Trophoblast cell (in vitro differentiated cells and primary cell): ENCODE results near the gene WFS1.

Source experiments
- DNase-seq, 2 donors: peaks; one replicate each; pipeline ENCODE4 v3.0.0-alpha.2; 2016
- H2AFZ ChIP-seq: 2 replicates; pipeline ENCODE4 v1.6.1; 2013; ENCODE audit warnings: low read length, moderate library complexity, mild to moderate bottlenecking; ENCODE audit not compliant: insufficient read depth, poor library complexity
- H2AK5ac ChIP-seq: 2 replicates; pipeline ENCODE4 v1.6.1; 2013; ENCODE audit warnings: mild to moderate bottlenecking, low read length
- H2BK120ac ChIP-seq: 2 replicates; pipeline ENCODE4 v1.6.1; 2013; ENCODE audit warnings: low read length, mild to moderate bottlenecking, moderate library complexity; ENCODE audit not compliant: insufficient read depth, poor library complexity
- H2BK12ac ChIP-seq: 2 replicates; pipeline ENCODE4 v1.6.1; 2013; ENCODE audit warnings: mild to moderate bottlenecking, low read length, moderate library complexity
- H2BK5ac ChIP-seq: 2 replicates; pipeline ENCODE4 v1.6.1; 2013; ENCODE audit warnings: low read length, low read depth, moderate library complexity, mild to moderate bottlenecking; ENCODE audit not compliant: poor library complexity
- H3K14ac ChIP-seq: 2 replicates; pipeline ENCODE4 v1.6.1; 2013; ENCODE audit warnings: mild to moderate bottlenecking, low read length
- H3K18ac ChIP-seq: 2 replicates; pipeline ENCODE4 v1.6.1; 2013; ENCODE audit warnings: mild to moderate bottlenecking, low read length
- H3K23ac ChIP-seq: 2 replicates; pipeline ENCODE4 v1.6.1; 2013; ENCODE audit warnings: low read length
- H3K27ac ChIP-seq: 2 replicates; pipeline ENCODE4 v1.5.1; 2013; ENCODE audit warnings: low read depth, mild to moderate bottlenecking, inconsistent platforms, low read length, moderate library complexity
- H3K27me3 ChIP-seq: 2 replicates; pipeline ENCODE4 v1.6.1; 2013; ENCODE audit warnings: inconsistent platforms, mild to moderate bottlenecking, low read length, moderate library complexity; ENCODE audit not compliant: insufficient read depth
- H3K36me3 ChIP-seq, 2 experiments: 1 replicate in 1 of 2; 2 replicates in 1 of 2; pipeline ENCODE4 v1.6.1; 2013; ENCODE audit warnings: low read length in 2 of 2, mild to moderate bottlenecking in 2 of 2, moderate library complexity in 1 of 2; ENCODE audit not compliant: insufficient read depth in 2 of 2, control insufficient read depth in 1 of 2
- H3K4ac ChIP-seq: 2 replicates; pipeline ENCODE4 v1.6.1; 2013; ENCODE audit warnings: low read depth, mild to moderate bottlenecking, low read length, moderate library complexity
- H3K4me1 ChIP-seq, 2 experiments: 1 replicate in 1 of 2; 2 replicates in 1 of 2; pipeline ENCODE4 v1.6.1; 2013; ENCODE audit warnings: low read length in 2 of 2, mild to moderate bottlenecking in 2 of 2, moderate library complexity in 1 of 2; ENCODE audit not compliant: insufficient read depth in 2 of 2, control insufficient read depth in 1 of 2
- H3K4me2 ChIP-seq: 2 replicates; pipeline ENCODE4 v1.6.1; 2013; ENCODE audit warnings: inconsistent platforms, mild to moderate bottlenecking, low read length, moderate library complexity
- H3K4me3 ChIP-seq: 2 replicates; pipeline ENCODE4 v1.5.1; 2013; ENCODE audit warnings: mild to moderate bottlenecking, low read depth, low read length, inconsistent platforms
- H3K79me1 ChIP-seq: one replicate; pipeline ENCODE4 v1.6.1; 2013; ENCODE audit warnings: low read length
- H3K79me2 ChIP-seq: 2 replicates; pipeline ENCODE4 v1.6.1; 2013; ENCODE audit warnings: low read length, mild to moderate bottlenecking; ENCODE audit not compliant: control insufficient read depth, insufficient read depth, poor library complexity
- H3K9ac ChIP-seq: 2 replicates; pipeline ENCODE4 v1.6.1; 2013; ENCODE audit warnings: mild to moderate bottlenecking, low read length
- H3K9me3 ChIP-seq: 2 replicates; pipeline ENCODE4 v1.6.1; 2013; ENCODE audit warnings: low read depth, mild to moderate bottlenecking, control low read depth, inconsistent platforms, low read length; ENCODE audit not compliant: insufficient read depth
- H4K12ac ChIP-seq: 2 replicates; pipeline ENCODE4 v1.6.1; 2013; ENCODE audit warnings: low read depth, mild to moderate bottlenecking, low read length, moderate library complexity
- H4K8ac ChIP-seq: 2 replicates; pipeline ENCODE4 v1.6.1; 2013; ENCODE audit warnings: low read depth, mild to moderate bottlenecking, low read length, moderate library complexity
- H4K91ac ChIP-seq: one replicate; pipeline ENCODE4 v1.6.1; 2013; ENCODE audit warnings: low read depth, mild to moderate bottlenecking, low read length, moderate library complexity
- WGBS: extraction: QIAGEN DNeasy Blood & Tissue Kit; methylation state at CpG from one replicate; pipeline ENCODE4 v1.1.7; 2013; ENCODE audit warnings: missing lambda C conversion rate; ENCODE audit not compliant: insufficient read length, insufficient coverage; ENCODE audit errors: extremely low coverage; 5-methylcytosine and 5-hydroxymethylcytosine counted together

The WFS1 gene

DNA sequence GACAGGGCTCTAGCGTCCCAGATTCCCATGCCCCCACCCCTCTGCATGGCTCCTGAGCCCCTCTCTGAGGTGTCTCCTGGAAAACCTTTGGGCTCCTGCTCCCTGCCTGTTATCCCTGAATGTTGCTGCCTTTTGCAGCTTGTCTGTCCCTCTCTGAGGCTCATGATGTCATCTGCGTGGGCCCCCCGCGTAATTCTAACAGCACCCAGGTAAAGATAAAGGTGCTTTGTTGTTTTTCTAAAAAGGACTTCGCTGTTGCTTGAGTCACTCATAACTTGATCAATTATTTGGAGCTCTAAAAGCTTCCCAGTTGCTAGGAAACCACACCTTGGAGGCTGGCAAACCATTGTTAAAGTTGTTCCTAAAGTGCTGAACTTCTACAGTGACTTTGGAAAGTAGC is 36.6 kb downstream of the WFS1 start:
- Histone ChIP-seq H3K23ac (no peak overlapping the region), H2BK12ac (no peak overlapping the region), H2BK120ac (no peak overlapping the region), H4K91ac (no peak overlapping the region), H3K4ac (no peak overlapping the region), H2AK5ac (no peak overlapping the region), H3K79me1 (peaks cover 8% of the 10 kb centered on the region), H4K12ac (no peak overlapping the region), H3K27me3 (peaks cover 3% of the 10 kb centered on the region), H3K18ac (no peak overlapping the region), H3K9me3 (peaks cover 5% of the 10 kb centered on the region), H3K27ac (no peak overlapping the region), H3K4me2 (no peak overlapping the region), H3K36me3 (peaks cover 33 to 34% of the 10 kb centered on the region in 2 experiments), H3K79me2 (no peaks in the 10 kb centered on the region), H3K14ac (no peak overlapping the region), H3K4me1 (peaks cover 3 to 10% of the 10 kb centered on the region in 2 experiments), H3K9ac (no peak overlapping the region), H3K4me3 (no peak overlapping the region), H4K8ac (no peak overlapping the region), H2AFZ (no peak overlapping the region), H2BK5ac (no peak overlapping the region)
- no CpG with 5 or more reads among the region's 5 CpGs for WGBS
- DNase-seq = no peak

DNA sequence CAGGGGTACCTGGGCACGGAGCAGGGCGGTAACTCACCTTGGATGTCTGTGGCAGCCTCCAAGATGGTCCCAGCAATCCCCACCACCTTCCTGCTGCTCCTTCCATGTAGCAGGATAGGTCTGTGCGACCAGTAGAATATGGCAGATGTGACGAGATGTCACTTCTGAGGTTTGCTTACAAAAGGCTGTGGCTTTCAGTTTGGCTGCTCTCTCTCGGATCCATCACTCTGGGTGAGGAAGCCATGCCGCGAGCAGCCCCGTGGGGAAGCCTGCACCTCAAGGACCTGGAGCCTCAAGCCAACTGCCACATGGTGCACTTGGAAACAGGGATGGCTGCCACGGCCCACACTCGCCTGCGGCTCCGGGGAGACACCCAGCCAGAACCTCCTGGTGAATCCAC is 37.6 kb downstream of the WFS1 start:
- peaks cover 8% of the 10 kb centered on the region for H3K79me1 ChIP-seq
- no peak overlapping the region for H3K4me3 ChIP-seq
- no peak overlapping the region for H2BK12ac ChIP-seq
- H2AK5ac ChIP-seq = no peak overlapping the region
- H3K9me3 ChIP-seq = peaks cover 4% of the 10 kb centered on the region
- WGBS = no CpG with 5 or more reads among the region's 12 CpGs
- H3K4me1 ChIP-seq = peaks cover 3 to 11% of the 10 kb centered on the region in 2 experiments
- H3K4ac ChIP-seq = no peak overlapping the region
- no peak overlapping the region for H4K8ac ChIP-seq
- H3K9ac ChIP-seq = no peak overlapping the region
- no peak overlapping the region for H2AFZ ChIP-seq
- no peak overlapping the region for H3K23ac ChIP-seq
- H2BK5ac ChIP-seq = no peak overlapping the region
- no peak overlapping the region for H2BK120ac ChIP-seq
- no peak overlapping the region for H3K4me2 ChIP-seq
- no peaks in the 10 kb centered on the region for H3K79me2 ChIP-seq
- peaks cover 3% of the 10 kb centered on the region for H3K27me3 ChIP-seq
- no peak overlapping the region for H3K18ac ChIP-seq
- H4K12ac ChIP-seq = no peak overlapping the region
- H3K14ac ChIP-seq = no peak overlapping the region
- H4K91ac ChIP-seq = no peak overlapping the region
- no peak for DNase-seq
- peaks cover 24% of the 10 kb centered on the region in 2 experiments for H3K36me3 ChIP-seq
- H3K27ac ChIP-seq = no peak overlapping the region

GRCh38 chr4:6307891-6308290 is 38.2 kb downstream of the WFS1 start:
- Histone ChIP-seq H2AK5ac (no peak overlapping the region), H3K14ac (no peak overlapping the region), H4K8ac (no peak overlapping the region), H3K27ac (no peak overlapping the region), H3K18ac (no peak overlapping the region), H3K79me1 (peaks cover 10% of the 10 kb centered on the region), H3K4me3 (no peak overlapping the region), H2BK12ac (no peak overlapping the region), H3K9ac (no peak overlapping the region), H3K36me3 (peaks cover 17 to 18% of the 10 kb centered on the region in 2 experiments), H2BK5ac (no peak overlapping the region), H3K9me3 (peaks cover 4% of the 10 kb centered on the region), H3K4me2 (no peak overlapping the region), H4K12ac (no peak overlapping the region), H3K4ac (no peak overlapping the region), H4K91ac (no peak overlapping the region), H3K23ac (no peak overlapping the region), H3K4me1 (peaks cover 7 to 15% of the 10 kb centered on the region in 2 experiments), H3K27me3 (peaks cover 3% of the 10 kb centered on the region), H2AFZ (no peak overlapping the region), H3K79me2 (no peaks in the 10 kb centered on the region), H2BK120ac (no peak overlapping the region)
- DNase-seq = no peak
- WGBS = no CpG with 5 or more reads among the region's 8 CpGs

- Histone ChIP-seq H3K18ac (peak overlapping the region; percentile 55), H3K14ac (peak overlapping the region; percentile 76), H3K27ac (no peak overlapping the region), H3K9ac (no peak overlapping the region), H3K4me2 (peak overlapping the region; percentile 80), H2BK5ac (no peak overlapping the region), H4K8ac (peak overlapping the region; percentile 71), H3K36me3 (peaks cover 5 to 7% of the 10 kb centered on the region in 2 experiments), H2BK12ac (peak overlapping the region; percentile 65), H3K4me3 (peak overlapping the region; percentile 68), H3K79me1 (peaks cover 13% of the 10 kb centered on the region), H2BK120ac (peak overlapping the region; percentile 18), H3K4me1 (peaks cover 9 to 23% of the 10 kb centered on the region in 2 experiments), H3K4ac (no peak overlapping the region), H2AFZ (peak overlapping the region; percentile 50), H2AK5ac (no peak overlapping the region), H3K27me3 (peaks cover 3% of the 10 kb centered on the region), H3K79me2 (no peaks in the 10 kb centered on the region), H3K9me3 (peaks cover 4% of the 10 kb centered on the region), H4K12ac (peak overlapping the region; percentile 40), H4K91ac (peak overlapping the region; percentile 26), H3K23ac (no peak overlapping the region)
- no CpG with 5 or more reads among the region's 65 CpGs for WGBS
- no peak for DNase-seq
Observed at GRCh38 chr4:6308899-6309643, 39.4 kb downstream of the WFS1 start.
